ENCODE results near the gene TMEM237. TPM values are rescaled to one million over a fixed set of nuclear protein-coding genes. Genes with fewer than 3 reads are reported as not detected.
"Not testable (repeated sequence)": the region's sequence is repeated elsewhere in the genome, so short reads cannot be mapped to it uniquely, and the experiment has no call there.

TMEM237 gene, protein sequence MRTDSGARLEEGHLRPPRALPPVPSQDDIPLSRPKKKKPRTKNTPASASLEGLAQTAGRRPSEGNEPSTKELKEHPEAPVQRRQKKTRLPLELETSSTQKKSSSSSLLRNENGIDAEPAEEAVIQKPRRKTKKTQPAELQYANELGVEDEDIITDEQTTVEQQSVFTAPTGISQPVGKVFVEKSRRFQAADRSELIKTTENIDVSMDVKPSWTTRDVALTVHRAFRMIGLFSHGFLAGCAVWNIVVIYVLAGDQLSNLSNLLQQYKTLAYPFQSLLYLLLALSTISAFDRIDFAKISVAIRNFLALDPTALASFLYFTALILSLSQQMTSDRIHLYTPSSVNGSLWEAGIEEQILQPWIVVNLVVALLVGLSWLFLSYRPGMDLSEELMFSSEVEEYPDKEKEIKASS
- 16.8 and 20.3 TPM in 2 replicates for total RNA-seq (2012; rRNA removed)

DNA sequence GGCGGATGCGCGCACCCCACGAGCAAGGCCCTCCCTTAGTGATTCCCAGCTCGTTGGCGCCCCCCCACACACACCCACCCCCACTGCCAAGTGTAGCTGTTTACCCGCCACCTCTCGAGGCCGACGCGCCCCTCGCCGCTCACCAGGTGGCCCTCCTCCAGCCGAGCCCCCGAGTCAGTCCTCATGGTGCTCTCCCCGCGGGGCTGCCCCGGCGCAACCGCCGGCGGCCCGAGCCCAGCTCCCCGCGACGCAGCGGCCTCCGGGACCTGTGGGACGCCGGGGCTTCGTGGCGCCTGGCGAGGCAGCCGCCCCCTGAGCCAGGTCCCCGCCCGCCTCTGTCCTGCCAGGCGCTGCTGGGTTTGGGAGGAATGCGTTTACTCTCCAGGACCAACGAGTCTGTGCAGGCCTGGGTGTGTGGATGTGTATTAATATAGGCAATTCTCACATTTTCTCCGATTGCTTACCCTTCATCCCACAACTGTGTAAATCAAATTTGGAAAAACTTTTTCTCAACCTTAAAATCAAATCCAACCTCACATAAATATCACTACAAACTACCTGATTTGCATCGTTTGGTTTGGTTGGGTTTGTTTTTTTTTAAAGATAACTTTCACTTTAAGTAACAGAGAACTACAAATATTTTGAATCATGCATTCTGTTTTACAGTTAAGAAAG is at the start of gene TMEM237:
Gene TMEM237 (minus strand): TSS at position 288 of the 675 bp plus-strand sequence. CDS start 103 bp downstream, at position 185.
- peaks cover 14% of the 10 kb centered on the region for H3K4me1 ChIP-seq (ENCODE audit: control insufficient read depth, insufficient read depth, low read length)
- H3K4me2 ChIP-seq (ENCODE audit: low read length) = peak within 1 kb of the TSS; percentile 96
- H3K27me3 ChIP-seq (ENCODE audit: control insufficient read depth, insufficient read depth, low read length) = no peaks in the 10 kb centered on the region
- peaks cover 9% of the 10 kb centered on the region for H3K36me3 ChIP-seq (ENCODE audit: insufficient read depth, low read length)
- no peaks in the 10 kb centered on the region for H3K9me3 ChIP-seq (replicated peaks; ENCODE audit: low read length)
- H3K9ac ChIP-seq (ENCODE audit: low read depth, low read length) = peak within 1 kb of the TSS; percentile 96
- H3K4me3 ChIP-seq (ENCODE audit: low read length) = peak within 1 kb of the TSS; percentile 89

- H3K4me1 ChIP-seq (ENCODE audit: control insufficient read depth, insufficient read depth, low read length) = no peaks in the 10 kb centered on the region
- H3K27me3 ChIP-seq (ENCODE audit: control insufficient read depth, insufficient read depth, low read length) = no peaks in the 10 kb centered on the region
- H3K9ac ChIP-seq (ENCODE audit: low read depth, low read length) = no peak overlapping the region
- H3K9me3 ChIP-seq (replicated peaks; ENCODE audit: low read length) = no peaks in the 10 kb centered on the region
- peaks cover 10% of the 10 kb centered on the region for H3K36me3 ChIP-seq (ENCODE audit: insufficient read depth, low read length)
- no peak overlapping the region for H3K4me3 ChIP-seq (ENCODE audit: low read length)
- no peak overlapping the region for H3K4me2 ChIP-seq (ENCODE audit: low read length)
Observed at GRCh38 chr2:201685156-201685555, 41.9 kb upstream of the TMEM237 start.

GRCh38 chr2:201680743-201681142 is 37.4 kb upstream of the TMEM237 start:
- Histone ChIP-seq H3K4me3 (ENCODE audit: low read length) (no peak overlapping the region), H3K36me3 (ENCODE audit: insufficient read depth, low read length) (peaks cover 17% of the 10 kb centered on the region), H3K4me1 (ENCODE audit: control insufficient read depth, insufficient read depth, low read length) (no peaks in the 10 kb centered on the region), H3K4me2 (ENCODE audit: low read length) (no peak overlapping the region), H3K9ac (ENCODE audit: low read depth, low read length) (no peak overlapping the region), H3K27me3 (ENCODE audit: control insufficient read depth, insufficient read depth, low read length) (no peaks in the 10 kb centered on the region), H3K9me3 (replicated peaks; ENCODE audit: low read length) (no peaks in the 10 kb centered on the region)

DNA sequence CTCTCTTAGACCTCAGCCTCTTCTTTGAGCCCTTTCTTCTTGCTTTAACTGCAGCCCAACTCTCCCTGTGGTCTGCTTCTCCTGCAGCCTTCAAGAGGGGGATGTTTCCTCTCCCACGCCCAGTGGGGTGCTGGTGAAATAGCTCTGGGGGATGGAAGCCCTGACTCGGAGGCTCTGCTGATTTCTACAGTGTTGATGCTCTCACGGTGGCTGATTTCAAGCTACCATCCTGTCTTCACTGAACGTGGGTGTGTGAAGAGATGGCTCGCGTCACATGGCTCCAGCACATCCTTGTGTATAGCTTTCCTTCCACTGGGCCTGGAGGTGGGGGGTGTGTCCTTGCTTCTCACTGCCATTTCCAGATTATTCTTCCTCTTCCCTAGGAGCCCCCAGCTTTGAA is 35.1 kb upstream of the TMEM237 start:
- Histone ChIP-seq H3K9me3 (replicated peaks; ENCODE audit: low read length) (no peaks in the 10 kb centered on the region), H3K4me1 (ENCODE audit: control insufficient read depth, insufficient read depth, low read length) (peaks cover 6% of the 10 kb centered on the region), H3K4me2 (ENCODE audit: low read length) (no peak overlapping the region), H3K4me3 (ENCODE audit: low read length) (no peak overlapping the region), H3K36me3 (ENCODE audit: insufficient read depth, low read length) (peaks cover 17% of the 10 kb centered on the region), H3K27me3 (ENCODE audit: control insufficient read depth, insufficient read depth, low read length) (no peaks in the 10 kb centered on the region), H3K9ac (ENCODE audit: low read depth, low read length) (no peak overlapping the region)

- Histone ChIP-seq H3K4me2 (ENCODE audit: low read length) (no peak overlapping the region), H3K9me3 (replicated peaks; ENCODE audit: low read length) (no peaks in the 10 kb centered on the region), H3K27me3 (ENCODE audit: control insufficient read depth, insufficient read depth, low read length) (no peaks in the 10 kb centered on the region), H3K4me1 (ENCODE audit: control insufficient read depth, insufficient read depth, low read length) (peaks cover 6% of the 10 kb centered on the region), H3K4me3 (ENCODE audit: low read length) (no peak overlapping the region), H3K36me3 (ENCODE audit: insufficient read depth, low read length) (peaks cover 10% of the 10 kb centered on the region), H3K9ac (ENCODE audit: low read depth, low read length) (no peak overlapping the region)
Observed at GRCh38 chr2:201675454-201675853, 32.2 kb upstream of the TMEM237 start.

- Histone ChIP-seq H3K4me1 (ENCODE audit: control insufficient read depth, insufficient read depth, low read length) (peaks cover 6% of the 10 kb centered on the region), H3K9me3 (replicated peaks; ENCODE audit: low read length) (no peaks in the 10 kb centered on the region), H3K9ac (ENCODE audit: low read depth, low read length) (no peak overlapping the region), H3K4me2 (ENCODE audit: low read length) (no peak overlapping the region), H3K36me3 (ENCODE audit: insufficient read depth, low read length) (peaks cover 3% of the 10 kb centered on the region), H3K4me3 (ENCODE audit: low read length) (no peak overlapping the region), H3K27me3 (ENCODE audit: control insufficient read depth, insufficient read depth, low read length) (no peaks in the 10 kb centered on the region)
Observed at GRCh38 chr2:201674794-201675193, 31.5 kb upstream of the TMEM237 start.

- H3K9ac ChIP-seq (ENCODE audit: low read depth, low read length) = no peak overlapping the region
- no peaks in the 10 kb centered on the region for H3K36me3 ChIP-seq (ENCODE audit: insufficient read depth, low read length)
- H3K9me3 ChIP-seq (replicated peaks; ENCODE audit: low read length) = no peaks in the 10 kb centered on the region
- no peak overlapping the region for H3K4me2 ChIP-seq (ENCODE audit: low read length)
- peaks cover 6% of the 10 kb centered on the region for H3K4me1 ChIP-seq (ENCODE audit: control insufficient read depth, insufficient read depth, low read length)
- no peaks in the 10 kb centered on the region for H3K27me3 ChIP-seq (ENCODE audit: control insufficient read depth, insufficient read depth, low read length)
- H3K4me3 ChIP-seq (ENCODE audit: low read length) = no peak overlapping the region
Observed at GRCh38 chr2:201674298-201674697, 31.0 kb upstream of the TMEM237 start.

- no peaks in the 10 kb centered on the region for H3K27me3 ChIP-seq (ENCODE audit: control insufficient read depth, insufficient read depth, low read length)
- H3K4me2 ChIP-seq (ENCODE audit: low read length) = no peak overlapping the region
- no peak overlapping the region for H3K9ac ChIP-seq (ENCODE audit: low read depth, low read length)
- H3K4me1 ChIP-seq (ENCODE audit: control insufficient read depth, insufficient read depth, low read length) = peaks cover 6% of the 10 kb centered on the region
- H3K9me3 ChIP-seq (replicated peaks; ENCODE audit: low read length) = no peaks in the 10 kb centered on the region
- H3K36me3 ChIP-seq (ENCODE audit: insufficient read depth, low read length) = no peaks in the 10 kb centered on the region
- H3K4me3 ChIP-seq (ENCODE audit: low read length) = no peak overlapping the region
Observed at GRCh38 chr2:201673546-201673945, 30.2 kb upstream of the TMEM237 start.

GRCh38 chr2:201671205-201671604 is 27.9 kb upstream of the TMEM237 start:
- not testable (repeated sequence) for H3K4me2 ChIP-seq (ENCODE audit: low read length); H3K36me3 ChIP-seq (ENCODE audit: insufficient read depth, low read length); H3K27me3 ChIP-seq (ENCODE audit: control insufficient read depth, insufficient read depth, low read length); H3K4me1 ChIP-seq (ENCODE audit: control insufficient read depth, insufficient read depth, low read length); H3K9me3 ChIP-seq (replicated peaks; ENCODE audit: low read length); H3K9ac ChIP-seq (ENCODE audit: low read depth, low read length); H3K4me3 ChIP-seq (ENCODE audit: low read length)

GRCh38 chr2:201669865-201670264 is 26.6 kb upstream of the TMEM237 start:
- no peaks in the 10 kb centered on the region for H3K9me3 ChIP-seq (replicated peaks; ENCODE audit: low read length)
- no peaks in the 10 kb centered on the region for H3K36me3 ChIP-seq (ENCODE audit: insufficient read depth, low read length)
- H3K4me3 ChIP-seq (ENCODE audit: low read length) = no peak overlapping the region
- no peak overlapping the region for H3K4me2 ChIP-seq (ENCODE audit: low read length)
- H3K4me1 ChIP-seq (ENCODE audit: control insufficient read depth, insufficient read depth, low read length) = peaks cover 9% of the 10 kb centered on the region
- H3K9ac ChIP-seq (ENCODE audit: low read depth, low read length) = no peak overlapping the region
- H3K27me3 ChIP-seq (ENCODE audit: control insufficient read depth, insufficient read depth, low read length) = no peaks in the 10 kb centered on the region

DNA sequence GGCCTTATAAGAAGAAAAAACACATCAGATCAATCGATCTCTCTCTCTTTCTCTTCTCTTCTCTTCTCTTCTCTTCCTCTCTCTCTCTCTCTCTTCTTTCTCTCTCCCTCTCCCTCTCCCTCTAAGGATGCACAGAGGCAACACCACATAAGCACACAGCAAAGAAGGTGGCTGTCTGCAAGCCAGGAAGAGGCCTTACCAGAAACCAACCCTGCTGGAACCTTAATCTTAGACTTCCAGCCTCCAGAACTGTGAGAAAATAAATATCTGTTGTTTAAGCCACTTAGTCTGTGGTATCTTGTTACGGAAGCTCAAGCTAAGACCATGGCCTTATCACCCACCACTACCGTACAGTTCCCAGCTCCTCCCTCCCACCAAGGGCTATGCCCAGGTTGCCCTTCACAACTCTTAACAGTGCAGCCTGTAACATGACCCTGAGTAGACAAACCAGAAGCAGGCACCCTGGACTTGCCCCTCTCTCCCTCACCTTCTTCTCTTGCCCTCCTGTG is 25.2 kb upstream of the TMEM237 start:
- H3K4me3 ChIP-seq (ENCODE audit: low read length) = no peak overlapping the region

More for the DNA sequence above, 25.2 kb upstream of the TMEM237 start:
- no peaks in the 10 kb centered on the region for H3K9me3 ChIP-seq (replicated peaks; ENCODE audit: low read length)
- H3K4me1 ChIP-seq (ENCODE audit: control insufficient read depth, insufficient read depth, low read length) = peaks cover 4% of the 10 kb centered on the region
- H3K9ac ChIP-seq (ENCODE audit: low read depth, low read length) = no peak overlapping the region
- no peaks in the 10 kb centered on the region for H3K36me3 ChIP-seq (ENCODE audit: insufficient read depth, low read length)
- no peak overlapping the region for H3K4me2 ChIP-seq (ENCODE audit: low read length)
- no peaks in the 10 kb centered on the region for H3K27me3 ChIP-seq (ENCODE audit: control insufficient read depth, insufficient read depth, low read length)

All from skeletal muscle satellite cell (primary cell).